ENCODE data around the gene FURIN.

Gene FURIN

DNA sequence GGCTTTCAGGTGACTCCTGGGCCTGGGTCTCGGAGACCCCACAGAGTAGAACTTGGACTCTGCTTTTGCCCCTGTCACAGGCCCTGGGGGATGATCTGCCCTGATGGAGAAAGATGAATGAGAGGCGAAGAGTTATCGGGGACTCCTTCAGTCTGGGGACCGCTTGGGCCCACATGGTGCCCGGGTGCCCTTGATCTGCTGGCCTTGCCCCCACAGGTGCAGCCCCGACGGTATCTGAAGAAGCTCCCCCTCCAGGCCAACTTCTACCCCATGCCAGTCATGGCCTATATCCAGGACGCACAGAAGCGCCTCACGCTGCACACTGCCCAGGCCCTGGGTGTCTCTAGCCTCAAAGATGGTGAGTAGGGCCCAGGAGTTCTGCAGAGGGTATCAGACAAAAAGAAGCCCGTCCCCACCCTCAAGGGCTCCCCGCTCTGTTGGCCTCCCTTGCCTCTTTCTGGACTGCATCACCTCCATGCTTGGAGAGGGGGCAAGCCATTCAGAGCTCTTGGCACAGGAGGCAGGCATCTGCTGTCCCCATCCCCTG is 45.1 kb downstream of the FURIN start:
- TF ChIP-seq SPI1 (IDR thresholded peaks at IDR 0.05; ENCODE audit: borderline replicate concordance, low read depth) (no peak), GABPA (IDR thresholded peaks at IDR 0.05; ENCODE audit: low read depth) (no peak), POLR2AphosphoS5 (IDR thresholded peaks at IDR 0.05; ENCODE audit: low read depth) (no peak)
- TF ChIP-seq, protein P1, sequence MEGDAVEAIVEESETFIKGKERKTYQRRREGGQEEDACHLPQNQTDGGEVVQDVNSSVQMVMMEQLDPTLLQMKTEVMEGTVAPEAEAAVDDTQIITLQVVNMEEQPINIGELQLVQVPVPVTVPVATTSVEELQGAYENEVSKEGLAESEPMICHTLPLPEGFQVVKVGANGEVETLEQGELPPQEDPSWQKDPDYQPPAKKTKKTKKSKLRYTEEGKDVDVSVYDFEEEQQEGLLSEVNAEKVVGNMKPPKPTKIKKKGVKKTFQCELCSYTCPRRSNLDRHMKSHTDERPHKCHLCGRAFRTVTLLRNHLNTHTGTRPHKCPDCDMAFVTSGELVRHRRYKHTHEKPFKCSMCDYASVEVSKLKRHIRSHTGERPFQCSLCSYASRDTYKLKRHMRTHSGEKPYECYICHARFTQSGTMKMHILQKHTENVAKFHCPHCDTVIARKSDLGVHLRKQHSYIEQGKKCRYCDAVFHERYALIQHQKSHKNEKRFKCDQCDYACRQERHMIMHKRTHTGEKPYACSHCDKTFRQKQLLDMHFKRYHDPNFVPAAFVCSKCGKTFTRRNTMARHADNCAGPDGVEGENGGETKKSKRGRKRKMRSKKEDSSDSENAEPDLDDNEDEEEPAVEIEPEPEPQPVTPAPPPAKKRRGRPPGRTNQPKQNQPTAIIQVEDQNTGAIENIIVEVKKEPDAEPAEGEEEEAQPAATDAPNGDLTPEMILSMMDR (IDR thresholded peaks at IDR 0.05; ENCODE audit: insufficient read depth, low read length): no peak
- TF ChIP-seq, protein P2, sequence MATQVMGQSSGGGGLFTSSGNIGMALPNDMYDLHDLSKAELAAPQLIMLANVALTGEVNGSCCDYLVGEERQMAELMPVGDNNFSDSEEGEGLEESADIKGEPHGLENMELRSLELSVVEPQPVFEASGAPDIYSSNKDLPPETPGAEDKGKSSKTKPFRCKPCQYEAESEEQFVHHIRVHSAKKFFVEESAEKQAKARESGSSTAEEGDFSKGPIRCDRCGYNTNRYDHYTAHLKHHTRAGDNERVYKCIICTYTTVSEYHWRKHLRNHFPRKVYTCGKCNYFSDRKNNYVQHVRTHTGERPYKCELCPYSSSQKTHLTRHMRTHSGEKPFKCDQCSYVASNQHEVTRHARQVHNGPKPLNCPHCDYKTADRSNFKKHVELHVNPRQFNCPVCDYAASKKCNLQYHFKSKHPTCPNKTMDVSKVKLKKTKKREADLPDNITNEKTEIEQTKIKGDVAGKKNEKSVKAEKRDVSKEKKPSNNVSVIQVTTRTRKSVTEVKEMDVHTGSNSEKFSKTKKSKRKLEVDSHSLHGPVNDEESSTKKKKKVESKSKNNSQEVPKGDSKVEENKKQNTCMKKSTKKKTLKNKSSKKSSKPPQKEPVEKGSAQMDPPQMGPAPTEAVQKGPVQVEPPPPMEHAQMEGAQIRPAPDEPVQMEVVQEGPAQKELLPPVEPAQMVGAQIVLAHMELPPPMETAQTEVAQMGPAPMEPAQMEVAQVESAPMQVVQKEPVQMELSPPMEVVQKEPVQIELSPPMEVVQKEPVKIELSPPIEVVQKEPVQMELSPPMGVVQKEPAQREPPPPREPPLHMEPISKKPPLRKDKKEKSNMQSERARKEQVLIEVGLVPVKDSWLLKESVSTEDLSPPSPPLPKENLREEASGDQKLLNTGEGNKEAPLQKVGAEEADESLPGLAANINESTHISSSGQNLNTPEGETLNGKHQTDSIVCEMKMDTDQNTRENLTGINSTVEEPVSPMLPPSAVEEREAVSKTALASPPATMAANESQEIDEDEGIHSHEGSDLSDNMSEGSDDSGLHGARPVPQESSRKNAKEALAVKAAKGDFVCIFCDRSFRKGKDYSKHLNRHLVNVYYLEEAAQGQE (IDR thresholded peaks at IDR 0.05; ENCODE audit: insufficient replicate concordance, low read depth): no peak
- no peak for DNase-seq (ENCODE audit: low read depth in 1 of 2, low spot score in 1 of 2)
- H3K4me3 ChIP-seq (replicated peaks; ENCODE audit: insufficient read depth, low read length): no peak overlapping the region
- peak overlapping the region; percentile 90 for H3K27ac ChIP-seq (replicated peaks)
- H3K27me3 ChIP-seq (ENCODE audit: insufficient read depth, poor library complexity, severe bottlenecking): no peaks in the 10 kb centered on the region

DNA sequence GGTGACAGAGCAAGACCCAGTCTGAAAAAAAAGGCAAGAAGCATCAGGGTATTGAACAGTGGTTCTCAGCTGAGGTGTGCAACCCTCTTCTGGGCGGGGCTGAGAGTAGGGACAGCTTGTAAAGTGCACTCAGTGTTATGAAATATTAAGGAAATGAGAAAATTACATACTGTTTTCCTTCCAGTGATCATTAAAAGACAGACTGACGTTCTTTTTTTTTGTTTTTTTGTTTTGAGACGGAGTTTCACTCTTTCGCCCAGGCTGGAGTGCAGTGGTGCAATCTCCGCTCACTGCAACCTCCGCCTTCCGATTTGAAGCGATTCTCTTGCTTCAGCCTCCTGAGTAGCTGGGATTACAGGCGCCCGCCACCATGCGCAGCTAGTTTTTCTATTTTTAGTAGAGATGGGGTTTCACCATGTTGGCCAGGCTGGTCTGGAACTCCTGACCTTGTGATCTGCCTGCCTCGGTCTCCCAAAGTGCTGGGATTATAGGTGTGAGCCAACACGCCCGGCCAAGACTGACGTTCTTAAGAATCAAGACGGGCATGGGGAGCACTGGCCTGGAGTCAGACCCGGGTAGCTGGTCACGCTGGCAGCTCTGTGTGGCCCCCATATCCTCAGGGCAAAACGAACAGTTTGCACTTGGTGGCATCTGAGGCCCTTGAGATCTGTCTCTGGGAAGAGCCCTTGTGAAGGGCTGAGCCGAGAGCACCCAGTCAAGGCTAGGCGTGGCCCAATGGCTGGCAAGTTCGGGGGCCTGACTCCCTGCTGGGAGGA is 46.1 kb downstream of the FURIN start:
- no peak; the same call in 1 of the 2 replicates for TF ChIP-seq POLR2AphosphoS5 (IDR thresholded peaks at IDR 0.05; ENCODE audit: low read depth)
- no peak for TF ChIP-seq SPI1 (IDR thresholded peaks at IDR 0.05; ENCODE audit: borderline replicate concordance, low read depth)
- TF ChIP-seq, protein P2 (IDR thresholded peaks at IDR 0.05; ENCODE audit: insufficient replicate concordance, low read depth): no peak
- TF ChIP-seq, protein P1 (IDR thresholded peaks at IDR 0.05; ENCODE audit: insufficient read depth, low read length): no peak
- no peak for TF ChIP-seq GABPA (IDR thresholded peaks at IDR 0.05; ENCODE audit: low read depth)
- H3K27me3 ChIP-seq (ENCODE audit: insufficient read depth, poor library complexity, severe bottlenecking): no peaks in the 10 kb centered on the region
- peak overlapping the region; percentile 90 for H3K27ac ChIP-seq (replicated peaks)
- H3K4me3 ChIP-seq (replicated peaks; ENCODE audit: insufficient read depth, low read length): no peak overlapping the region
- DNase-seq (ENCODE audit: low read depth in 1 of 2, low spot score in 1 of 2): peak; percentile 79 to 89

DNA sequence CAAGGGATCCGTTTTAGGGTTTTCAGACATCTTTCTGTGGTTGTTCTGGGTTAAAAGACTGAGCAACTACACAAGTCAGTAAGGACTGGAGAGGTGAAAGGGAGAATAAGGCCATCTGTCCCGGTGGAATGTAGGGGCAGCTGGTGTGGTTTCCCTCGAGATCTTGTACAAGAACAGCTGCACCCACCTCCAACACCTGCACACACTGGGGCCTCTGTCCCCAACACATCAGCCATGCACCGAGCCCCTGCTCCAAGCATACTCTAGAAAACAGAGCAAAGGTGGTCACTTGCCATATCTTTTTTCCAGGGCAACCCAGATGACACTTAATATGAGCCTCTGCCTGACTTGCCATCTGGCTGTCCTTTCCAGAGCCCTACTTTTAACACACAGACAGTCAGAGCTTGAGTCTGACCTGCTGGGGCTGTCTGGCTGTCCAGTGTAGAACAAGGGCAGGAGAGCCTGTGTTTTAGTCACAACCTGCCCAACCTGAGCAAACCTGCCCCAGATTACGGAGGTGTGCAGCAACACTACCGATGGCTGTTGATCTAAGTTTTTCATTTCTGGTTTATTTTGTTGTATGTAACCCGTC is 46.9 kb downstream of the FURIN start:
- peak in 1 of 2 experiments; percentile 39 for DNase-seq (ENCODE audit: low read depth in 1 of 2, low spot score in 1 of 2)
- H3K4me3 ChIP-seq (replicated peaks; ENCODE audit: insufficient read depth, low read length): no peak overlapping the region; the same call in 1 of the 2 replicates
- no peaks in the 10 kb centered on the region for H3K27me3 ChIP-seq (ENCODE audit: insufficient read depth, poor library complexity, severe bottlenecking)
- TF ChIP-seq, protein P1 (IDR thresholded peaks at IDR 0.05; ENCODE audit: insufficient read depth, low read length): no peak
- TF ChIP-seq GABPA (IDR thresholded peaks at IDR 0.05; ENCODE audit: low read depth): no peak
- TF ChIP-seq SPI1 (IDR thresholded peaks at IDR 0.05; ENCODE audit: borderline replicate concordance, low read depth): no peak
- no peak; the same call in 1 of the 2 replicates for TF ChIP-seq POLR2AphosphoS5 (IDR thresholded peaks at IDR 0.05; ENCODE audit: low read depth)
- TF ChIP-seq, protein P2 (IDR thresholded peaks at IDR 0.05; ENCODE audit: insufficient replicate concordance, low read depth): no peak
- peak overlapping the region; percentile 90 for H3K27ac ChIP-seq (replicated peaks)

Measured in HL-60 (cell line).